22Rv1 (cell line): ENCODE measurements around the gene ABL1.

Experiments used
- ZFX ChIP-seq: fragments of 450-650 bp; IDR thresholded peaks from 2 replicates; pipeline ENCODE4 v1.6.1; 2017; ENCODE audit warnings: antibody characterized with exemption, borderline replicate concordance
- TF ChIP-seq, protein P1 (sequence below): fragments of 450-650 bp; IDR thresholded peaks from 2 replicates; pipeline ENCODE4 v1.5.1; 2017; ENCODE audit warnings: mild to moderate bottlenecking

DNA sequence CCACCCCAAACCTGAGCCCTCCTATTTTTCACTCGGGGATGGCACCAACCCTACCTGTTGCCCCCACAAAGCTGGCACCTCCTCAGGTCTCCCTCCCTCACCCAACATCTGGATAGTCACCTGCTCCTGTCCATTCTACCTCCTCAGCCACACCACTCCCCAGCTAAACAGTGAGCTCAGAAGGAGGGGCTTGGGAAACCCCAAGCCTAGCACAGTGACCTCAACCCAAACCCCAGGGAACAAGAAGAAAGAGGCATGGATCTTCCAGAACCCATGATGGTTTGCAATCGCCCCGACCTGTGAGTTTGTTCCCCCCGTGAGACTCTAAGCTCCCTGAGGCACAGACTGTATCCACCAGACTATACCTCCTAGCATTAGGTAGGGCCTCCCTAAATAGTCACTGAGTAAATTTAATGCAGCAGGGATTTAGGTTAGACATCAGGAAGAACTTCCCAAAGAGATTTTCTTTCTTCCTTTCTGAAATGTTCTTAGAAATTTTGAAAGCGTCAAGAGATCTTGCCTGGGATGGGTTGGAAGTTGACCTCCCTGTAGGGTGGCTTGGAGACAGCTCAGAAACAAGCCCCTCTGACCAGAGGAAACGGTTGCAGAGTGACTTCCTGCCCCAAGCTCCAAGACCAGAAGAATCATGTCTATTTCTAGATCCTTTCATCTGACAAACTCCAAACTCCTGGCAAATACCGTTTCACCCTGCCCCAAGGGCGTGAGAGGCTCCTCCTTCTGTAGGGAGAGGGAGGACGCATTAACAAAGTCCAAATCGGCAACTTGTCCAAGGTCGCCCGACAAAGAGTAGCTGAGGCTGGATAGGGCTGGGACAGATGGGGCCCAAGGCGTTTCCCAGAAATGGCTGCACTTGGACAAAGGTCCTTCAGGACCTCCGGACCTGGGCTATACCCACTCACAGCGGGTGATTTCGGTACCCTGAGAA is 99.9 kb downstream of the ABL1 start:
- TF ChIP-seq, protein P1, sequence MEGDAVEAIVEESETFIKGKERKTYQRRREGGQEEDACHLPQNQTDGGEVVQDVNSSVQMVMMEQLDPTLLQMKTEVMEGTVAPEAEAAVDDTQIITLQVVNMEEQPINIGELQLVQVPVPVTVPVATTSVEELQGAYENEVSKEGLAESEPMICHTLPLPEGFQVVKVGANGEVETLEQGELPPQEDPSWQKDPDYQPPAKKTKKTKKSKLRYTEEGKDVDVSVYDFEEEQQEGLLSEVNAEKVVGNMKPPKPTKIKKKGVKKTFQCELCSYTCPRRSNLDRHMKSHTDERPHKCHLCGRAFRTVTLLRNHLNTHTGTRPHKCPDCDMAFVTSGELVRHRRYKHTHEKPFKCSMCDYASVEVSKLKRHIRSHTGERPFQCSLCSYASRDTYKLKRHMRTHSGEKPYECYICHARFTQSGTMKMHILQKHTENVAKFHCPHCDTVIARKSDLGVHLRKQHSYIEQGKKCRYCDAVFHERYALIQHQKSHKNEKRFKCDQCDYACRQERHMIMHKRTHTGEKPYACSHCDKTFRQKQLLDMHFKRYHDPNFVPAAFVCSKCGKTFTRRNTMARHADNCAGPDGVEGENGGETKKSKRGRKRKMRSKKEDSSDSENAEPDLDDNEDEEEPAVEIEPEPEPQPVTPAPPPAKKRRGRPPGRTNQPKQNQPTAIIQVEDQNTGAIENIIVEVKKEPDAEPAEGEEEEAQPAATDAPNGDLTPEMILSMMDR, result no peak
- no peak for TF ChIP-seq ZFX
